H1 (cell line): ENCODE measurements around the gene TTBK1. TPM values are rescaled to one million over a fixed set of nuclear protein-coding genes. Genes with fewer than 3 reads are reported as not detected.

ENCODE experiments used
- CTCF ChIA-PET: fragments of 300-600 bp; sonication (Branson Sonifier 250); formaldehyde crosslinking; loops from one replicate; lab custom pipeline; 2021; ENCODE audit not compliant: partially characterized antibody; lab: Charles Lee
- POLR2A ChIA-PET: fragments of 300-600 bp; sonication (Branson Sonifier 250); formaldehyde crosslinking; loops from one replicate; lab custom pipeline; 2021; ENCODE audit warnings: inconsistent platforms; ENCODE audit not compliant: partially characterized antibody; lab: Charles Lee
- DNase-seq, 2 experiments: peaks; one replicate each; pipeline versions ENCODE4 v3.0.0 to v3.0.0-alpha.2; 2010 to 2022; ENCODE audit warnings: low spot score in 2 of 2, low read depth in 1 of 2, mixed read lengths in 1 of 2
- FAIRE-seq: peaks from 2 replicates; lab custom pipeline; 2011; peaks lifted over from hg19 to GRCh38; lab: Jason Lieb, UNC
- H2AFZ ChIP-seq: 2 replicates; pipeline ENCODE4 v1.8.1; 2012; ENCODE audit warnings: low read length, inconsistent platforms
- H2AK5ac ChIP-seq: 2 replicates; pipeline ENCODE4 v1.6.1; 2013; ENCODE audit warnings: low read depth, low read length
- H2BK120ac ChIP-seq: replicated peaks from 2 replicates; pipeline ENCODE3; 2013; ENCODE audit warnings: low read depth, low read length, inconsistent platforms
- H2BK12ac ChIP-seq: 2 replicates; pipeline ENCODE4 v1.6.1; 2013; ENCODE audit warnings: low read depth, low read length
- H2BK15ac ChIP-seq: 2 replicates; pipeline ENCODE4 v1.6.1; 2013; ENCODE audit warnings: low read length
- H2BK20ac ChIP-seq: 2 replicates; pipeline ENCODE4 v1.6.1; 2013; ENCODE audit warnings: low read length
- H2BK5ac ChIP-seq: 2 replicates; pipeline ENCODE4 v1.6.1; 2013; ENCODE audit warnings: low read depth, low read length
- H3K14ac ChIP-seq: 2 replicates; pipeline ENCODE4 v1.6.1; 2013; ENCODE audit warnings: inconsistent platforms; ENCODE audit not compliant: insufficient read length
- H3K18ac ChIP-seq: 2 replicates; pipeline ENCODE4 v1.6.1; 2013; ENCODE audit warnings: low read length; ENCODE audit errors: extremely low read depth
- H3K23ac ChIP-seq: 2 replicates; pipeline ENCODE4 v1.6.1; 2013; ENCODE audit warnings: inconsistent platforms; ENCODE audit not compliant: insufficient read length
- H3K23me2 ChIP-seq: 2 replicates; pipeline ENCODE4 v1.6.1; 2013; ENCODE audit warnings: low read depth, low read length
- H3K27ac ChIP-seq: 2 replicates; pipeline ENCODE4 v1.6.1; 2011; ENCODE audit warnings: low read depth, low read length, inconsistent platforms
- H3K27me3 ChIP-seq, 4 experiments: replicated peaks in 1 of 4; 1 replicate in 1 of 4; 2 replicates in 3 of 4; pipeline versions ENCODE4 v1.6.1 to v1.8.1; 2011 to 2013; ENCODE audit warnings: low read length in 3 of 4, mild to moderate bottlenecking in 3 of 4, inconsistent platforms in 2 of 4, mixed read lengths in 2 of 4, moderate library complexity in 1 of 4; ENCODE audit not compliant: control insufficient read depth in 3 of 4, insufficient read depth in 3 of 4; ENCODE audit errors: extremely low read depth in 1 of 4
- H3K36me3 ChIP-seq, 4 experiments: 2 replicates each; pipeline versions ENCODE4 v1.6.1 to v1.8.1; 2011 to 2013; ENCODE audit warnings: mild to moderate bottlenecking in 4 of 4, low read length in 3 of 4, moderate library complexity in 2 of 4, control low read depth in 1 of 4, inconsistent platforms in 1 of 4; ENCODE audit not compliant: insufficient read depth in 4 of 4, control insufficient read depth in 2 of 4
- H3K4ac ChIP-seq: replicated peaks from 2 replicates; pipeline ENCODE3; 2013; ENCODE audit warnings: low read length, low read depth, mixed read lengths, inconsistent platforms; ENCODE audit not compliant: insufficient read length
- H3K4me1 ChIP-seq, 4 experiments: replicated peaks in 1 of 4; 1 replicate in 1 of 4; 2 replicates in 3 of 4; pipeline versions ENCODE4 v1.6.1 to v1.8.1; 2011 to 2013; ENCODE audit warnings: low read length in 3 of 4, inconsistent platforms in 2 of 4, mixed read lengths in 1 of 4; ENCODE audit not compliant: insufficient read depth in 4 of 4, control insufficient read depth in 3 of 4
- H3K4me2 ChIP-seq, 2 experiments: 2 replicates each; pipeline versions ENCODE4 v1.6.1 to v1.8.1; 2011 to 2013; ENCODE audit warnings: low read depth in 2 of 2, low read length in 2 of 2, control low read depth in 1 of 2, inconsistent platforms in 1 of 2, mild to moderate bottlenecking in 1 of 2; ENCODE audit not compliant: insufficient read depth in 1 of 2
- H3K4me3 ChIP-seq, 4 experiments: fragments of 200-600, 300-600 bp in 1 of 4; sonication (generic), shearing (Covaris generic), sonication (Bioruptor Twin) in 1 of 4; 2 replicates each; pipeline versions ENCODE4 v1.5.1 to v1.8.1; 2011 to 2016; ENCODE audit warnings: low read length in 4 of 4, low read depth in 3 of 4, control low read depth in 2 of 4, inconsistent platforms in 2 of 4, mild to moderate bottlenecking in 2 of 4, mixed read lengths in 1 of 4, moderate library complexity in 1 of 4; ENCODE audit not compliant: insufficient read depth in 2 of 4; ENCODE audit errors: extremely low read depth in 1 of 4
- H3K56ac ChIP-seq: replicated peaks from 2 replicates; pipeline ENCODE3; 2013; ENCODE audit warnings: low read depth, mild to moderate bottlenecking, mixed read lengths, low read length, inconsistent platforms; ENCODE audit not compliant: insufficient read length
- H3K79me1 ChIP-seq: 2 replicates; pipeline ENCODE4 v1.6.1; 2013; ENCODE audit warnings: low read depth, low read length, control low read depth
- H3K79me2 ChIP-seq, 2 experiments: 2 replicates each; pipeline versions ENCODE4 v1.6.1 to v1.8.1; 2012 to 2013; ENCODE audit warnings: low read length in 2 of 2, mild to moderate bottlenecking in 2 of 2, inconsistent platforms in 1 of 2; ENCODE audit not compliant: insufficient read depth in 2 of 2, control insufficient read depth in 1 of 2
- H3K9ac ChIP-seq, 4 experiments: replicated peaks in 1 of 4; 1 replicate in 1 of 4; 2 replicates in 3 of 4; pipeline versions ENCODE4 v1.6.1 to v1.8.1; 2011 to 2013; ENCODE audit warnings: low read depth in 3 of 4, low read length in 3 of 4, control low read depth in 2 of 4, mild to moderate bottlenecking in 2 of 4, moderate library complexity in 2 of 4, inconsistent platforms in 1 of 4; ENCODE audit errors: extremely low read depth in 1 of 4
- H3K9me3 ChIP-seq, 2 experiments: 2 replicates each; pipeline versions ENCODE4 v1.6.1 to v1.8.1; 2012 to 2013; ENCODE audit warnings: mild to moderate bottlenecking in 2 of 2, moderate library complexity in 2 of 2, control low read depth in 1 of 2, inconsistent platforms in 1 of 2, low read depth in 1 of 2, low read length in 1 of 2, mixed read lengths in 1 of 2; ENCODE audit not compliant: insufficient read depth in 2 of 2
- H4K20me1 ChIP-seq, 2 experiments: replicated peaks in 1 of 2; 2 replicates each; pipeline versions ENCODE3 to v1.8.1; 2011 to 2013; ENCODE audit warnings: inconsistent platforms in 2 of 2, low read length in 2 of 2, mild to moderate bottlenecking in 1 of 2; ENCODE audit not compliant: insufficient read depth in 2 of 2, control insufficient read depth in 1 of 2
- H4K5ac ChIP-seq: 2 replicates; pipeline ENCODE4 v1.6.1; 2013; ENCODE audit warnings: low read length, low read depth, mixed read lengths, inconsistent platforms; ENCODE audit not compliant: insufficient read length
- H4K8ac ChIP-seq: 2 replicates; pipeline ENCODE4 v1.8.0; 2013; ENCODE audit warnings: mild to moderate bottlenecking, moderate library complexity, low read length, inconsistent platforms; ENCODE audit not compliant: insufficient read depth; ENCODE audit errors: extremely low read depth
- H4K91ac ChIP-seq: replicated peaks from 2 replicates; pipeline ENCODE3; 2013; ENCODE audit warnings: low read length, mixed read lengths, inconsistent platforms; ENCODE audit not compliant: insufficient read length
- SP1 ChIP-seq: IDR thresholded peaks from 2 replicates; pipeline ENCODE4 v1.6.1; 2011; ENCODE audit warnings: low read depth, low read length
- WGBS, 2 experiments: shearing (Covaris generic) in 1 of 2; methylation state at CpG; one replicate each; pipeline versions ENCODE4 v1.1.6 to v1.1.7; 2013 to 2015; ENCODE audit warnings: low lambda C conversion rate in 2 of 2, mixed read lengths in 2 of 2, inconsistent platforms in 1 of 2, low coverage in 1 of 2, missing lambda C conversion rate in 1 of 2; ENCODE audit not compliant: insufficient replicate concordance in 2 of 2, insufficient coverage in 1 of 2, insufficient read length in 1 of 2; ENCODE audit errors: extremely low coverage in 1 of 2, missing lambda C conversion rate in 1 of 2; 5-methylcytosine and 5-hydroxymethylcytosine counted together
- polyA plus RNA-seq, 7 experiments: library from polyadenylated mRNA; depleted of rRNA in 3 of 7; stranded (reverse) in 5 of 7; unstranded in 2 of 7; fragments of >200 nt in 5 of 7; fragments of 200-250 nt in 2 of 7; gene quantifications; 1 replicate in 5 of 7; 2 replicates in 1 of 7; 4 replicates in 1 of 7; pipeline versions ENCODE4 v1.2.1 to v1.2.3, GENCODE V29; 2011 to 2013; ENCODE audit warnings: missing spikeins in 2 of 7, mixed read lengths in 2 of 7
- total RNA-seq: library from RNA; stranded (reverse); fragmentation: NEBNext Ultra II Directional; extraction: Animal tissue kit (Norgen Biotek cat#: 25700); gene quantifications from 2 replicates; pipeline ENCODE4 v1.2.1, GENCODE V29; 2021
- TF ChIP-seq, protein P1 (sequence below): IDR thresholded peaks from 2 replicates; pipeline ENCODE4 v1.6.1; 2012; ENCODE audit warnings: inconsistent platforms

Gene TTBK1
- total and polyA plus RNA-seq, 2 of the 8 experiments (the other 6 are each of a cell fraction or from before 2014, with no cell fraction given), result 0.53 to 1.6 TPM

DNA sequence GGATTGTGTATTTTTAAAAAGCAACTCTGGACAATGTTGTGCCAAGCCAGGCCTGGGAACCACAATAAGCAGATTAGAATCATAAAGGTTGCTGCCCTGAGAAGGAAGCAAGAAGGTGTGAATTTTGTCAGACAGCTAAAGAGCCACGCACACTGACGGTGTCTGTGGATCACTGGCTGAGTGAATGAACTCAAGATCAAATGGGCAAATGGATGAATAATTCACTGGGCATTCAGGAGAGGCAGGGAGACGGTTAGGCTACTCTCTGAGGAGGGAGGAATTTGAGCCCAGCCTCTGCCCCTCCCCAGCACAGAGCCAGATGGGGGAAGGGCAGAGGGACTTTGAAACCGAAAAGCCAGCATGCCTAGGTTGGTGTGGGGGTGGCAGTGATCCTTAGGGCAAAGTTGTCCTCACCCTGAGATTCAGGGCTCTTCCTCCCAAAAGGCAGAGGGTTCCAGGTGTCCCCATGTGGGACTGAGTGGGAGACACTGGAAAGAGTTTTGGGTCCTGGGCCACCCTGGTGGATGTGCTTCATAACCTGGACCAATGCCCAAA, 35.3 kb downstream of the TTBK1 start:
- peak overlapping the region in 1 of 4 experiments; percentile 36; a peak in 1 of 7 replicates for H3K9ac ChIP-seq
- H3K14ac ChIP-seq, result no peak overlapping the region
- DNase-seq, result no peak
- H2AK5ac ChIP-seq, result no peak overlapping the region
- H4K20me1 ChIP-seq, result no peaks in the 10 kb centered on the region
- 54% methylated on average over 4 of the region's 4 CpGs; no CpG with 5 or more reads in 1 of the 2 experiments for WGBS, 2 experiments
- FAIRE-seq, result peak; percentile 69
- H2BK120ac ChIP-seq, result no peak overlapping the region
- no peak overlapping the region for H3K4ac ChIP-seq
- CTCF ChIA-PET, result interaction anchor here (0.8 to 3.2 kb wide), 8 partner anchors 8 to 68 kb away, joined by 3 to 11 read pairs (median 4); partner anchors contain the start of gene SLC22A7
- H2BK12ac ChIP-seq, result 0 out of 2 replicates have a peak overlapping the region, but pooled peaks have one; percentile 6
- peaks cover 11% of the 10 kb centered on the region for H3K23me2 ChIP-seq
- TF ChIP-seq SP1, result 0 out of 2 replicates have a peak, but pooled peaks have one; percentile 19
- TF ChIP-seq, protein P1, sequence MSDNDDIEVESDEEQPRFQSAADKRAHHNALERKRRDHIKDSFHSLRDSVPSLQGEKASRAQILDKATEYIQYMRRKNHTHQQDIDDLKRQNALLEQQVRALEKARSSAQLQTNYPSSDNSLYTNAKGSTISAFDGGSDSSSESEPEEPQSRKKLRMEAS, result no peak
- peaks cover 4 to 29% (median 20%) of the 10 kb centered on the region in 4 experiments for H3K4me1 ChIP-seq
- H3K9me3 ChIP-seq, result no peaks in the 10 kb centered on the region
- H3K79me1 ChIP-seq, result no peaks in the 10 kb centered on the region
- no peaks in the 10 kb centered on the region for H3K79me2 ChIP-seq
- peaks cover 12 to 33% (median 28%) of the 10 kb centered on the region in 4 experiments for H3K27me3 ChIP-seq
- H3K18ac ChIP-seq, result peak overlapping the region; percentile 72
- H3K4me2 ChIP-seq, result peak overlapping the region; percentile 34 to 65; a peak in 3 of 4 replicates
- no peak overlapping the region for H3K27ac ChIP-seq
- no peaks in the 10 kb centered on the region for H3K36me3 ChIP-seq
- no peak overlapping the region for H3K56ac ChIP-seq
- no peak overlapping the region for H4K5ac ChIP-seq
- 0 out of 2 replicates have a peak overlapping the region, but pooled peaks have one; percentile 27 for H2BK20ac ChIP-seq
- H3K23ac ChIP-seq, result no peak overlapping the region
- no peak overlapping the region for H4K8ac ChIP-seq
- no peak overlapping the region for H2BK5ac ChIP-seq
- H2BK15ac ChIP-seq, result no peak overlapping the region; the same call in 1 of the 2 replicates
- H4K91ac ChIP-seq, result peak overlapping the region; percentile 0
- no peak overlapping the region; a peak in 1 of 8 replicates for H3K4me3 ChIP-seq
- POLR2A ChIA-PET, result interaction anchor here (1.0 kb wide), 1 partner anchor 9 kb away, joined by 3 read pairs; no protein-coding TSS in a partner anchor
- H2AFZ ChIP-seq, result no peak overlapping the region
